GM18520 (cell line): Measurements from ENCODE around the gene MEGF6.

Source experiments
- ATAC-seq: cut with Tn5 transposase; IDR thresholded peaks from one replicate; pipeline ENCODE4 v1.9.1; 2021; ENCODE audit not compliant: unreplicated experiment

The MEGF6 gene

DNA sequence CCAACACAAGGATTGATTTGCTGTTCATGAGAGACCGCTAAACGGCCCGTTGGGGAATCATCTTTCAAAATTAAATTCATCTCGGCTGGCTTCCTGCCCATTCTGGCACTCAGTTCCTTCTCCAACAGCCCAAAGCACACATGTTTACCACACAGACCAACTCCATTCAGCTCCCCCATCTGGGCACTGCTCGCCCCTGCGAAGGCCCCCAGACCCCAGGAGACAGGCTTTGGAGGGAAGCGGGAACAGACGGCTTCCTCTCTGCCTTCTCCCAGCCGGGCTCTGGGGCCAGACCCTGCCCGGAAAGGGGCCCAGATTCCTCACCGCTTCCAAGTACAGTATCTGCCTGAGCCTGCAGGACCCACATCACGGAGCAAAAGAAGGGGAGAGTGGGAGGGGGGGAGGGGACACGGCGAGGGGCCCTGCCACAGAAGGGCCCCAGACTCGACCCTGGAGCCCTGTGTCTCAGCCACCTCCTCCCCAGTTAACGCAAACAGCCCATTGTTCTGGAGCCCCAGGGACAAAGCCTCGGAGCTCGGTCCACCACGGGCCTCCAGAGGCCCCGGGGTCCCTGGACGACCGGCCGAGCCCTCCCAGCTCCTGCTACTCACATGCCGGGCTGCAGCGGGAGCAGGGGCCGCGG, 660 bp downstream of the MEGF6 start:
- ATAC-seq: no peak

DNA sequence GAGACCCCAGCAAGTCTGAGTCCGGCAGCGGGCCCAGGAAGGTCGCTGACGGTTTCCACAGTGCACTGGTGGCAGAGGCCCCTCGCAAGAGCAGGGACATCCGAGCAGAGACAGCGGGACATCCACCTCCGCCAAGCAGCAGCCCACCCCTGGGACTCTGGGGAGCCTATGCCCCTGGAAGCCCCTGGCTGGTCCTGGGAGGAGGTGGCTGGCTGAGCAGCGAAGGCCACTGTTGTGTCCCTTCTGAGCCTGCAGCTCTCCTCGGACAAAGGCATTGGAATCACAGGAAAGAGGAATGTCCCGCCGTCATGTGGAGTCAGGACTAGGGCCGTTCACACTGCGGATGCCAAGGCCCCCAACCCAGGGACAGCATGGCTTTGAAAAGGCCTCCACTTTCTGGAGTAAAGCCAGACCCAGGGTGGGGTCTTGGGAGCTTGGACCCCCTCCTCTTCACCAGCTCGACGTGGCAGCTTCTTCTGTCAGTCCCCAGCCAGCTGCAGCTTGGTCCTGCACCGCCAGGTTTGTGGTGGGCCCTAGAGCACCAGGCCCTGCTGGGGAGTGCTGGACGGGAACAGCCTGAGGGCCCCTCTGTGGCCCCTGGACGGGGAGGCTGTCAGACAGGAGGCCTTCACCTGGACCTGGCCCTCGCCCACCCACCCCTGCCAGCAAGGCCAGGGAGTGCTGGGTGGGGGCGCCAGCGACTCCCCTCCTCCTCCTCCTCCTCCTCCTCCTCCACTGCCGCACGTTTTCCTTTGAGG, 1.4 kb downstream of the MEGF6 start:
- ATAC-seq: no peak

DNA sequence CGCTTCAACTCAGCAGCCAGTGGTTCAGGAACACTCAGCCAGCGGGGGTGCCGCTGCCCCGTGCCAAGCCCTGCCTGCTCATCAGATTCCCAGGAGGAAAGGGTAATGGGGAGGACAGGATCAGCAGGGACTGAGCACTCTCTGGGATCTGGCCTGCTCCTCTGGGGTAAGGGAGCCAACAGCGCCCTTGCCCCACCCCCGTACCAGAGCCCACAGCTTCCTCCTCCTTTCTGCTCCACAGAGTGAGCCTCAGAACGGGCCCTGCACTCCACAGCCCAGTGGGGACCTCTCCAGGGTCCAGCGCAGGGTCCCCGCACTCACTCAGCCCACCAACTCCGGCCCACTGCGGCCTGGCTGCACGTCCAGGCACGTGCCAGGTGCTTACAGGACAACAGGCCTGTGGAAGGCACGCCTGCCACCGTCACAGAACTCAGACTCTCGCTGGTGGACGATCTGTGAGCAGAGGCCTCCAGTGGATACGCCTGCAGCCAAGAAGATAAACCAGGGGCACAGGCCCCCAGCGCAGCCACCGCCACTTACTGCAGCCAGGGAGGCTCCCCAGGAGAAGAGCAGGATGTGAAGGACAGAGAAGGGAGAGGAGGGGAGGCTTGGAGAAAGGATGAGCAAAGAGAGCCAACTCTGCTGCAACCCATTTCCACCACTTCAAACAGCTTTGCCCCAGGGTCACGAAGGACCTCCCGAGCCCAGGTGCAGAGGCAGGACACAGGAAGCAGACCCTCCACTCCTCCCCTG, 2.1 kb downstream of the MEGF6 start:
- ATAC-seq: no peak

DNA sequence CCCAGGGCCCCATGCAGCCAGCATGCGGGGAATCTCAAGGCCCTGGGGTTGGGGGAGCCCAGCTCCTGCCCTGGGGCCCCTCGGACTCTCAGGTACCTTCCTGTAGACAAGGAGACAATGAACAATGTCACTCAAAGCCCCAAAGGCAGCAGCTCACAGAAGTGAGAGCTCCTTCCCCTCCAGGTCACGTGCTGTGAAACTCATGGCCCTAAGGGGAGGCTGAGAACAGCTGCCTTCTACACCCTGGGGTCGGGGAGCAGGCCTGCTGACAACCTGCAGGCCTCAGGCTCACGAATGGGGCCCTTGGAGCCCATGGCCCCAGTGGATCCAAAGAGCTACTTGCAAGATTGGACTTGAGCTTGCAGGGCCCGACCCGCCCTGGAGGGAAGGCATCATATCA, 3.2 kb downstream of the MEGF6 start:
- no peak for ATAC-seq

DNA sequence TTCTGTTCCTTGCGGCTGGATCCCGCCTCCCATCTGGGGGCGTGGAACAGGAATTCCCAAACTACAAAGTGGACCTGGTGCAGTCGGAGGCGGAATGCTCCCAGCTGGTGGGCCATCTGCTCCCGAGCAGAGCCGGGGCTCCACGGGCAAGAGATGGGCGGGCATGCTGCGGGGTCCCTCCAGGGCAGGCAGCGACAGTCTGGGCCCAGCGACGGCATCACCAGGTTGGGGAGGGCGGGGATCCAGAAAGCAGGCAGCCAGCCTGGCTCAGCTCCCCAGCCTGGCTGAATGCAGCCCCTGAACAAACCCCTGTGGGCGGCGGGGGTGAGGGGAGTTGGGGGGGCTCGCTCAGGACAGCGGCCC, 3.6 kb downstream of the MEGF6 start:
- ATAC-seq: no peak

DNA sequence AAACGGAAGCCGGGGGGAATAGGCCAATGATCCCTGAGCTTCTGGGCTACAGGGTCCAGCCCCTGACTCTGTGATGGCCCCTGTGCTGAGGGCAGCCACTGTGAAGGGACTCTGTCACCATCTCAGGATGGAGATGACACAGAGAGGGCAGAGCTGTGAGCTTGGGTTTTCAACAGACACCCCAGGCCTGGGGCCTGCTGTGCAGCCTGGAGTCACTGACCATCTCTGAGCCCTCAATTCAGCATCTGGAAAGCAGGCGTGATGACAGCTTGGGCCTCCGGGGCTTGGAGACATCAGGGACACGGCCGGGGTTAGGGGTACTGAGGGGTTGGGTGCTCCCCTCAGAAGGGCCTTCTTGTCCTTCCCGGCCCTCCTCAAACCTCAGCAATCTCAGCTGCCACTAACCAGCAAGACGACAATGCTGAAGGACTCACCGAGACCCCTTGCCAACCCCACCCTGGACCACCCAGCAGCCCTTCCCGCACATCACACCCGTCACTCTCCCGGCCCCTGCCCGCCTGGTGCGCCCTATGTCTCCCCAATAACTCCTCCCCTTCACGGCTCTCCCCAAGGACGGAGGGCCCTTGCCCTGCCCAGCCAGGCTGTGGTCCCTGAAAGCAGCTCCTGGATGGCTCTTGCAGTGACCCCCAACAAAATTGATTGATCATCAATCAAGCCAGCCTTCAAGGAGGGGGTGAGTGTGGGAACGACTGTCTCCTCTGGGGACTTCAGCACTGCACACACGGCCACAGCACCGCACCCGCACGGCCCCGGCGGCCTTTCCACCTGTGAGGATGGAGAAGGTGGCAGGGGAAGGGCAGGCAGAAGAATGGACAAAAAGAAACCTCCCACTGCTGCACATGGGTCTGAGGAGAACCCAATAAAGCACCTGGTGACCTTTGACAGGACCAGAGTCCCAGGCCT, 4.3 kb downstream of the MEGF6 start:
- no peak for ATAC-seq

DNA sequence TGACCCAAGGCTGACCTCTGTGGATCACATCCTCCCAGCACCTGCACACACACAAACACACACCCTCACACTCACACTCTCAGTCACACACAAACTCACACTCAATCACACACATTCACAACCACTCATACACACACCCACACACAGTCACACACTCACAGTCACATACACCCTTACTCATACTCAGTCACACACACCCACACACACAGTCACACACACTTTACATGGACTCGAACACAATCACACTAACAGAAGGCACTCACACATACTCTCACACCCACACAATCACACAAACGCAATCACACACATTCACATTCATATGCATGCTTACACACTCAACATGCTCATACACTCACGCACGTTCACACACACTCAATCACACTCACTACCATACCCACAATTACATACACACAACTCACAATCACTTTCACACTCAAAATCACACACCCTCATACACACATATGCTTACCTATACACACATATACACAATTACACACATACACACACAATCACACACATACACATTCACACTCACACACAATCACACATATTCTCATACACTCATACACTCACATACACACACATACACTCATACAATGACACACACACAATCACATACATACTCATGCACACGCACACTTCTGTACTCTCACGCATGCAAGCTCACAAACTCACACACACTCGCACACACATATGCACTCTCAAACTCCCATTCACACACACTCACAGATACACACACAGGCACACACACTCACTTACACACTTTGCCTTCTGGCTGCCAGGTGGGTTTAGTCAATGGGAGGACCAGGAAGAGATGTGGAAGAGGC, 6.1 kb downstream of the MEGF6 start:
- no peak for ATAC-seq

DNA sequence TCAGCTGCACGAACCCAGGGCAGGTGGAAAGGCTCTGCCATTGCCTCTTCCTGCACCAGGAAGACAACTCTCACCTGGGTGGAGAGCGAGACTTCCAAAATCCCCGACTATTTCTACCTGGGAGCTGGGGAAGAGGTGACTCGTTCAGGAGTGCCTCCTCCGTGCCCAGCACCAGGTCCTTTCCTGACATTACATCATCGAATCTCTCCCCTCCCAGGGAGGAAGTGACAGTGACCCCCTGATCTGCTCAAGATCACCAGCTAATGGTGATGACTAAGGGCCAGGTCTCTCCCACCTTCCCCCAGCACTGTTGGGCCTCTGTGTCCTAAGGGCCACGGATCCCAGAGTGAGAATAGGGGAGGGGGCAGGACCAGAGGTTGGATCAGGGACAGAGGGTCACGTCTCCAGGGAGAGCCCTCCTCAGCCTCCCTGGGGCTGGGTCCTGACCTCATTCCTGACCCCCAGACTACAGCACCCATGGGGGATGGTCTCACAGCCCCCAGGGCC, 6.8 kb downstream of the MEGF6 start:
- no peak for ATAC-seq

DNA sequence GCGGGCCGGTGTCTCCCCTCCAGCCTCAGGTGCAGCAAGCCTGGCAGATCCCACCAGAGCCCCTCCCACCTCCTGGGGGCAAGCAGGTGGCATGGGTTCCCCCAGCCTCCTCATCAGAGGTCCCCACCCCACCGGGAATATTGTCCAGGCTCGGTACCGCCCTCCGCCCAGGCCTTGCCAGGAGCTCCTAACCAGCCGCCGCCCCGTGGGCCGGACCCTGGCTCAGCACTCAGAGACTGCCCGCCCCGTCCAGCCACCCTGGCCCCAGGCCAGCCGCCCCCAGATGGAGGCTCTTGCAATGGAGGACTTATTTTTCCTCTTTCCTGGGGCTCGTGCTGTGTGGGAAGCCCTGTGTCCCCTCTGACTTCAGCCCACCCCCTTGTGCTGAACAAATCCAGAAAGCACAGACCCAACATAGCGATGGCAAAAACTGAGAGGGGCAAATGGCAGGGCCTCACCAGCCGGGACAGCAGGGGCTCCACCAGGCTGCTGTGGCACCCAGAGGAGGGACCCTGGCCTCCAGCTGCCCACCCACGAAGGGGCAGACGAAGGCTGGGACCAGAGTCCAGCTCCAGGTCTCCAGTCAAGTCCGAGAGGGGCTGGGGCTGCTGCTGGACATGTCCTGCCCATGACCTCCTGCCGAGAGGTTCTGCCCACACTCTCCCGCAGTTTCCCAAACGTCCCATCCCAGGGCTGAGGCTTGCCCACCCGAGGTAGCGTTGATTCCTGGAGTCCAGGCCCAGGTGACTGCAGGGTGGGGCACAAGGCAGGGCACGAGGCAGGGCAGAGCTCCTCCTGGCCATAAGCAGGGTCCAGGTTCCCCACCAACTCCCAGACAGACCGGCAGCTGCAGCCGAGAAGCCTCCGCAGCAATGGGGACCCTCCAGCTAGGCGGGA, 7.5 kb downstream of the MEGF6 start:
- ATAC-seq: no peak

DNA sequence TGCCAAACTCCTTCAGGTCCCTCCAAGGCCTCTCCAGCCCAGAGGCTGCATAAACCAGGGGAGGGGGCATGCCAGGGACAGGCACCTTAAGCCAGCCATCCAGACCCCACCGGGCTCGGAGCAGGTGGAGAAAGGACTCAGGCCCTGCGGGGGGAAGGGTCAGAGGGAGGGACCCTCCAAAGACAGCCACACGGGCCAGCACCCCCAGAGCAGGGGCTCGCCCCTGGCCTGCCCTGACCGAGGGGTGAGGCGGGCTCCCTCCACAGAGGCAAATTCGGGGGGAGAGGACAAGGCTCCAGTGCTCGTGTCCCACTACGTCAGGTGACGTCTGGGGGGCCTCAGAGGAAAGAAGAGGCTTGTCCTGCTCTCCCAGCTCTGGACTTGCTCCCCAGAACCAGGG, 8.2 kb downstream of the MEGF6 start:
- ATAC-seq: no peak

DNA sequence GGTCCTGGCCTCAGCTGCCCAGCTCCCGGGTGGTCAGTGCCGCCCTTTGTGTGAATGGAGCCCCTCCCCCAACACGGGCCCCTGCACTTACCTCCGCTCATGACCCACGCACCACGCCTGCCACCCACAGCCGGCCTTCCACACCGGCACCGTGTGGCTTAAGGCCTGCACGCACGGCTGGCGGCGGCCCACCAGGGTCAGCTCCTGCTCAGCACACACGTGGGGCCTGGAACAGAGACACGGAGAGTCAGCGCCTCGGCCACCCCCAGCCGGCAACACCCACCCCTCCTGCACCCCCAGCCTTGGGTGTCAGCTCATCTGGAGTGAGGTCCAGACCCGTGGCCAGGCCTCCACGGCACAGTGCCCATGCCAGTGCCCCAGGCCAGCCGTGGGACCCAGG, 8.9 kb downstream of the MEGF6 start:
- ATAC-seq: no peak

DNA sequence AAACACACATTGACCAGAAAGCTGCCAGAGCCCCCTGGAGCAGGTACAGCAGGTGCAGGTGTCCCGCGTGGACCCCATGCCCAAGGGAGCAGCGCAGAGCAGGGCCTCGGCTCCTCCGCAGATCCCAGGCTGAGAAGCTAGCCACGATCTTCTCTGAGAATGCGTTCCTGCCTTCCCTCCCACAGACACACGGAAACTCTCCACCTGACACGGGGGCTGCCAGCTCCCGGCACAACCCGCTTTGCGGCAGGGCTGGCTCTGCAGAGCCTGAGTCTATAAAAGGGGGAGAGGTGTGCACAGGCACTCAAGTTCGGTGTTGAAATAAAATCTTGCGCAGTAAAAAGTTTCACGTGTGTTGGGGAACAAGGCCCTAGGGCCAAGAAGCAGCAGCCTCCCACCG, 9.6 kb downstream of the MEGF6 start:
- no peak for ATAC-seq

DNA sequence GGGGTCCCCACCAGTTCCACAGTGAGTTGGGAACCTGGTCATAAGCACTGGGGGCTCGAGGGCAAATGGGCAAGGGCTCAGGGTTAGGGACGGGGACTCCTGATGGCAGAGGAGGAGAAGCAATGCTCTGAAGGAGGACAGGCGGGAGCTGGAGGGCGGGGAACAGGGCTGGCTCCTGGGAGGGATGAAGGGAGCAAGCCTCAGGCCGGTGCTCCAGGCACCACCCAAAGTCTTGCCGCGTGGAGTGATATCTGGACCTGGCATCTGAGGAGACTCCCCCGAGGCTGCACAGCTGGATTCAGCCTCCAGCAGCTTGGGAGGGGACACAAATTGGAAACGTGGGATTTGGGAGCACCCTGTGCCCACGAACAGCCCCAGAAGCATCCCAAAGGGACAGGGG, 11.0 kb downstream of the MEGF6 start:
- no peak for ATAC-seq

DNA sequence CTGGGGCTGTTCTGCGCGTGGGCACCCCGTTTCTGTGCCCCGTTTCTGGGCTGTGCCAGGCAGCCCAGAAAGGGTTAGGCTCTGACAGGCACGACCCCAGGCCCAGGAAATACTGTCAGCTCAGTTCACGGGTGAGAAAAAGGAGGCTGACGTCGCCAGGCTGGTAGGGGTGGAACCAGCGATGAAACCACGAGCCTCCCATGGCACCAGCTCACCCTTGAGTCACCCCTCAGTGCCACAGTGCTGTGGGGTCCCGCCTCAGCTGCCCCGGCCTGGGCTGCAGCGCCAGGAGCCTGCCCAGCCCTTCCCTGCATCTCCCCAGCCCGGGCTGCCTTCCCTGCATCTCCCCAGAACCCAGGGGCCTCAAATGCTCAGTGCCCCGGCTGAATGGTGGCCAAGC, 11.5 kb downstream of the MEGF6 start:
- no peak for ATAC-seq

DNA sequence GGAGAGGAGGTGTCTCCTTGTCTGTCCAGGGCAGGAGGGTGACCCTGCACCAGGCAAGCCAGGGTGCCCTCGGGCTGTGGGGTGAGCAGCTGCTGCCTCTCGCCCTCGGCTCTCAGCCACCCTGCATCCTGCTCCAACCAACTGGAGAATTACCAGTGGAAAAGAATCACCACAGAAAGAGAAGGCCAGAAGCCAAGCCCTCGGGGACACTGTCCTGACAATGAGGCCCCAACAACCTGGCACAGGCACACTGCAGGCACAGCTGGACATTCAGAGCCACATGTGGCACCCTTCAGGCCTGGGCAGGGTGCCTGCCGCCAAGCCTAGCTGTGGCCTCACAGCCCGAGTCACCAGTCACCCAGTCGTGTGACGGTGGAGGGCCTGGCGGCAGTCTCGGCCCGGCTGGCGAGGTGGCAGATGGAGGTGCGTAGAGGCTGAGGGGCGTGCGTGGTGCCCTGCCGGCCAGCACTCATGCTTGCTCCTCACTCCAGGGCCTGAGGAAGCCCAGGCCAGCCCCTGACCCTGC, 12.0 kb downstream of the MEGF6 start:
- no peak for ATAC-seq

DNA sequence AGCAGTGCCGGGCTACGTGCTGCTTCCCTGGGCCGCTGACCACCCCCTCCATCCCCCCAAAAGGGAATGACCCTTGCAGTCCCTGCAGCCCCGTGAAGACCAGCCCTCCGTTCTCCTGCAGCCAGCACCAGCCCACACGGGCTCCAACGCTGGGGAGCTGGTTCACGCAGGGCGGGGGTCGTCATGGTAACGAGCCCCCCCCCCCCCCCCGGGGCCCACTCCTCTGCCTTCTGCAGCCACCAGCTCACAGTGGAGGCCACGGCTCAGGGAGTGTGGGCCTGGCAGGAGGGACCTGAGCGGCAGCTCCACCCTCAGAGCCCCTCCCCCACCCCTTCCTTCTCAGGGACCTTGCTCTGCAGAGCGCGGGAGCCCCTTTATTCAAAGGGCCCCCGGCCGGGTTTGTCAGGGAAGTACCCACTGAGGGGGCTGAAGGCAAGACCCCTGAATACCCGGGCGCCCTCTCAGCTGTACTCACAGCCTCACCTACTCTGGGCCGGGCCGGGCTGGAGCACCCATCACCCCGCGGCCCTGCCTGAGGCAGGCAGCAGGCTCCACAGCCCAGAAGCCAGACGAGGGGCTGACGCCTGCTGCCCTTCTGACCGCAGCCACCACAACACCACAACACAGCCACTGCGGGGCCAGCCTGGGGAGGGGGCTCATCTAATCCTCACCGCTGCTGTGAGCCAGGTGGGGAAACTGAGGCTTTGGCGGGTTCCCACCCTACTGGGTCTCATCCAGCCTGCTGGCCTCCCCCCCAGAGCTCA, 12.6 kb downstream of the MEGF6 start:
- no peak for ATAC-seq

DNA sequence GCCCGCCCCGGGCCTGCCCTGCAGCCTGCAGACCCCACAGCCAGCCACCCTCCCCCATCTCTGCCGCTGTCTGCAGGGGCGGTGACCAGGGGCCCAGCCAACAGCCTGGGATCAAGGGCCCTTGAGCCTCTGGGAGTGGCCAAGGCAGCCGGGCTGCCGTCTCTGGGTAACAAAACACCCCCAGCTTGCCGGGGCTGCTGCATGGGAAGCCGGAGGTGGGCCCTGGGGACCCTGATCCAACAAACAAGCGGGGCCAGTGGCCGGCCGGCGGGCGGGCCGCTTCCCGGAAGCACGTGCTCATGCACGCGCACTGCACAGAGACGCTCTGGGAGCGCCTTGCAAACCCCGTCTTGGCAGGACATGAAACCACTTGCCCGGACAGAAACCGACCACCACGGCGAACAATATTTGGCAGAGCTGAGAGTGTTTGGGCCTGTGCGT, 13.2 kb downstream of the MEGF6 start:
- ATAC-seq: no peak

DNA sequence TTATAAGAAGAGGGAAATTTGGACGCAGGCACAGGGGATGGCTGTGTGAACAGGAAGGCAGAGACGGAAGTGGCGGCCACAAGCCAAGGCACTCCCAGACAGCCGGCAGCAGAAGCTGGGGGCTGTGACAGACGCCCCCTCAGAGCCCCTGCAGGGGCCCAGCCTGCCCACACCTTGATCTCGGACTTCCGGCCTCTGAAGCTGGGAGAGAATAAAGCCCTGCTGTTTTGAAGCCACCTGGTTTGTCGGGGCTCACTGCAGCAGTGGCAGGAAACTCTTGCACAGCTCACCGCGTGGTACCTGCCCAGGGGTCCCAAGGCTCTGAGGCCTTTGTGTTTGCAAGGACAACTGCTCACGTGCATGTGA, 13.7 kb downstream of the MEGF6 start:
- no peak for ATAC-seq
